ENCODE data around the gene GATAD2A.

The GATAD2A gene

GRCh38 chr19:19524053-19524452, 118.6 kb downstream of the GATAD2A start:
- Histone ChIP-seq H3K4me1 (ENCODE audit: control insufficient read depth in 1 of 2, insufficient read depth in 1 of 2, low read depth in 1 of 2, low read length in 1 of 2) (no peaks in the 10 kb centered on the region), H3K27me3 (no peaks in the 10 kb centered on the region), H3K4me3 (ENCODE audit: low read depth in 1 of 2, low read length in 1 of 2) (no peak overlapping the region), H3K27ac (no peak overlapping the region), H3K36me3 (peaks cover 40% of the 10 kb centered on the region), H3K9me3 (no peaks in the 10 kb centered on the region)
- TF ChIP-seq CTCF (IDR thresholded peaks at IDR 0.05), result no peak

GRCh38 chr19:19525611-19526380, 120.3 kb downstream of the GATAD2A start:
- Histone ChIP-seq H3K4me1 (ENCODE audit: control insufficient read depth in 1 of 2, insufficient read depth in 1 of 2, low read depth in 1 of 2, low read length in 1 of 2) (no peaks in the 10 kb centered on the region), H3K9me3 (no peaks in the 10 kb centered on the region), H3K4me3 (ENCODE audit: low read depth in 1 of 2, low read length in 1 of 2) (no peak overlapping the region), H3K27me3 (no peaks in the 10 kb centered on the region), H3K27ac (no peak overlapping the region), H3K36me3 (peaks cover 50% of the 10 kb centered on the region)
- no peak for TF ChIP-seq CTCF (IDR thresholded peaks at IDR 0.05)

GRCh38 chr19:19526581-19527370, 121.3 kb downstream of the GATAD2A start:
- H3K9me3 ChIP-seq, result no peaks in the 10 kb centered on the region
- no peak overlapping the region for H3K27ac ChIP-seq
- H3K4me1 ChIP-seq (ENCODE audit: control insufficient read depth in 1 of 2, insufficient read depth in 1 of 2, low read depth in 1 of 2, low read length in 1 of 2), result no peaks in the 10 kb centered on the region
- H3K27me3 ChIP-seq, result no peaks in the 10 kb centered on the region
- H3K36me3 ChIP-seq, result peaks cover 50% of the 10 kb centered on the region
- H3K4me3 ChIP-seq (ENCODE audit: low read depth in 1 of 2, low read length in 1 of 2), result no peak overlapping the region
- TF ChIP-seq CTCF (IDR thresholded peaks at IDR 0.05), result no peak

GRCh38 chr19:19527371-19527656, 121.8 kb downstream of the GATAD2A start:
- Histone ChIP-seq H3K4me1 (ENCODE audit: control insufficient read depth in 1 of 2, insufficient read depth in 1 of 2, low read depth in 1 of 2, low read length in 1 of 2) (peaks cover 0 to 5% of the 10 kb centered on the region in 2 experiments), H3K27me3 (no peaks in the 10 kb centered on the region), H3K4me3 (ENCODE audit: low read depth in 1 of 2, low read length in 1 of 2) (no peak overlapping the region), H3K9me3 (no peaks in the 10 kb centered on the region), H3K27ac (no peak overlapping the region), H3K36me3 (peaks cover 50% of the 10 kb centered on the region)
- TF ChIP-seq CTCF (IDR thresholded peaks at IDR 0.05), result no peak

- Histone ChIP-seq H3K9me3 (no peaks in the 10 kb centered on the region), H3K4me3 (ENCODE audit: low read depth in 1 of 2, low read length in 1 of 2) (no peak overlapping the region), H3K27me3 (no peaks in the 10 kb centered on the region), H3K27ac (no peak overlapping the region), H3K4me1 (ENCODE audit: control insufficient read depth in 1 of 2, insufficient read depth in 1 of 2, low read depth in 1 of 2, low read length in 1 of 2) (peaks cover 0 to 8% of the 10 kb centered on the region in 2 experiments), H3K36me3 (peaks cover 50% of the 10 kb centered on the region)
- no peak for TF ChIP-seq CTCF (IDR thresholded peaks at IDR 0.05)
Observed at GRCh38 chr19:19527674-19528625, 122.5 kb downstream of the GATAD2A start.

Measured in neutrophil (primary cell).